ENCODE results near the gene CEACAM5. TPM values are rescaled to one million over a fixed set of nuclear protein-coding genes. Genes with fewer than 3 reads are reported as not detected.

The CEACAM5 gene
- total and polyA plus RNA-seq, 2 of the 4 experiments (the other 2 are of a cell fraction): not detected

- Histone ChIP-seq H3K9ac (ENCODE audit: low read depth, low read length) (no peak overlapping the region), H3K79me1 (ENCODE audit: low read depth in 1 of 2, low read length in 2 of 2) (no peaks in the 10 kb centered on the region), H3K18ac (ENCODE audit: low read depth, low read length) (no peak overlapping the region), H3K36me3 (ENCODE audit: control insufficient read depth, insufficient read depth, low read length) (no peaks in the 10 kb centered on the region), H2AK5ac (ENCODE audit: low read depth, low read length) (no peak overlapping the region), H3K4ac (ENCODE audit: low read depth, low read length) (no peak overlapping the region), H3K27ac (ENCODE audit: insufficient read depth, low read length) (no peak overlapping the region), H4K5ac (ENCODE audit: low read depth, low read length) (no peak overlapping the region), H4K8ac (ENCODE audit: low read depth in 2 of 2, low read length in 2 of 2) (no peak overlapping the region), H3K14ac (replicated peaks; ENCODE audit: low read depth, low read length) (no peak overlapping the region), H3K4me2 (ENCODE audit: low read depth, low read length) (no peak overlapping the region), H2AFZ (replicated peaks; ENCODE audit: low read length, poor library complexity) (no peak overlapping the region), H3K9me1 (ENCODE audit: insufficient read depth, low read length) (no peaks in the 10 kb centered on the region), H2BK15ac (ENCODE audit: low read depth, low read length) (no peak overlapping the region), H3K27me3 (ENCODE audit: control insufficient read depth, insufficient read depth, low read length) (no peaks in the 10 kb centered on the region), H3K9me3 (ENCODE audit: control insufficient read depth, insufficient read depth, low read length) (no peaks in the 10 kb centered on the region), H2BK20ac (ENCODE audit: low read depth, low read length) (no peak overlapping the region), H2BK120ac (ENCODE audit: low read depth, low read length) (no peak overlapping the region), H3K4me1 (ENCODE audit: control insufficient read depth, insufficient read depth, low read length) (no peaks in the 10 kb centered on the region), H3K56ac (ENCODE audit: extremely low read depth, insufficient read depth, low read length) (no peak overlapping the region), H3K4me3 (ENCODE audit: insufficient read depth, low read depth, low read length) (no peak overlapping the region), H2BK5ac (ENCODE audit: low read depth, low read length, poor library complexity, severe bottlenecking) (no peak overlapping the region), H2AK9ac (replicated peaks; ENCODE audit: low read depth, low read length, poor library complexity) (no peak overlapping the region), H4K20me1 (ENCODE audit: insufficient read depth, low read length) (no peaks in the 10 kb centered on the region), H3K23ac (ENCODE audit: low read depth, low read length) (no peak overlapping the region), H4K91ac (ENCODE audit: insufficient read depth, low read depth, low read length) (no peak overlapping the region)
- in situ Hi-C loops (cut with MboI; ENCODE audit: low sequenced_read_pairs): no loop called here
- intact Hi-C loops (cut with micrococcal nuclease): no loop called here
- BruUV-seq (replicated peaks): no TSS peak
- WGBS, 2 experiments (ENCODE audit: extremely low coverage in 2 of 2, insufficient read length in 1 of 2): 48% methylated on average over 5 of the region's 17 CpGs; no CpG with 5 or more reads in 1 of the 2 experiments
- dilution Hi-C loops (cut with HindIII; ENCODE audit: low sequenced_read_pairs, unreplicated experiment): no loop called here
- ChIA-PET CTCF (no interaction called here), POLR2A (ENCODE audit: unreplicated experiment) (no interaction called here)
- TF ChIP-seq NFE2L2 (IDR thresholded peaks at IDR 0.05; ENCODE audit: low read depth, low read length) (no peak), MAFK (IDR thresholded peaks at IDR 0.05; ENCODE audit: low read depth, low read length) (no peak), CEBPB (IDR thresholded peaks at IDR 0.05; ENCODE audit: low read depth, low read length) (no peak), USF2 (IDR thresholded peaks at IDR 0.05; ENCODE audit: low read depth, low read length) (no peak), MAZ (IDR thresholded peaks at IDR 0.05; ENCODE audit: borderline replicate concordance, low read depth, low read length) (no peak), FOS (IDR thresholded peaks at IDR 0.05; ENCODE audit: low read depth, low read length) (no peak), RFX5 (IDR thresholded peaks at IDR 0.05; ENCODE audit: low read depth, low read length) (no peak), MXI1 (IDR thresholded peaks at IDR 0.05; ENCODE audit: borderline replicate concordance, low read depth, low read length) (no peak), ELK1 (IDR thresholded peaks at IDR 0.05; ENCODE audit: borderline replicate concordance, low read depth, low read length) (no peak), CTCF (conservative IDR thresholded peaks at IDR 0.05; ENCODE audit: low read depth, low read length) (no peak), POLR2A (IDR thresholded peaks at IDR 0.05; ENCODE audit: low read depth, low read length) (no peak)
- DNase-seq: no peak
- no peak for ATAC-seq (ENCODE audit: low read depth)
These were observed 9.0 kb upstream of the CEACAM5 start for GRCh38 chr19:41699231-41699967.

Measured in IMR-90 (cell line).